ENCODE results near the gene FCRL3.

FCRL3 gene

DNA sequence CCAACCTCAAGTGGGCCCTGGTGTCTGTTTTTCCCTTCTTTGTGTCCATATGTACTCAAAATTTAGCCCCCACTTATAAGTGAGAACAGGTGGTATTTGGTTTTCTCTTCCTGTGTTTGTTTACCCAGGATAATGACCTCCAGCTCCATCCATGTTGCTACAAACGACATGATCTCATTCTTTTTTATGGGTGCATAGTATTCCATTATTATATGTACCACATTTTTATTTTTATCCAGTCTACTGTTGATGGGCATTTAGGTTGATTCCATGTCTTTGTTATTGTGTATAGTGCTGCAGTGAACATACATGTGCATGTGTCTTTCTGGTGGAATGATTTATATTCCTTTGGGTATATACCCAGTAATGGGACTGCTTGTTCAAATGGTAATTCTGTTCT, 27.6 kb downstream of the FCRL3 start:
- DNase-seq, result no peak

DNA sequence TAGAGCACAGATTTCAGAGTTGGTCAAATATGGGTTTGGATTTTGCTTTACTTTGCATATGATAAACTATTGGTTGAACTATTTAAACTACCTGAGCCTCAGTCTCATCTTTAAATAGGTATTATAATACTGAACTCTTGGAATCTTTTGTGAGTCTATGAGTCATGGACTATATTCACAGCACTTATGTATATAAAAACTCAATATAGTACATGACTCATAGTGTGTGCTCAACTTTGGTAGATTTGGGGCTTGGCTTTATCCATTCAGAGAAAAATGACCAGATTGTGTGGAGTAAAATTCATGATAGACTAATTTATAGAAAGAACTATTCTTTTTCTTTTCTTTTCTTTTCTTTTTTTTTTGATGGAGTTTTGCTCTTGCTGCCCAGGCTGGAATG, 28.7 kb downstream of the FCRL3 start:
- DNase-seq, result no peak

DNA sequence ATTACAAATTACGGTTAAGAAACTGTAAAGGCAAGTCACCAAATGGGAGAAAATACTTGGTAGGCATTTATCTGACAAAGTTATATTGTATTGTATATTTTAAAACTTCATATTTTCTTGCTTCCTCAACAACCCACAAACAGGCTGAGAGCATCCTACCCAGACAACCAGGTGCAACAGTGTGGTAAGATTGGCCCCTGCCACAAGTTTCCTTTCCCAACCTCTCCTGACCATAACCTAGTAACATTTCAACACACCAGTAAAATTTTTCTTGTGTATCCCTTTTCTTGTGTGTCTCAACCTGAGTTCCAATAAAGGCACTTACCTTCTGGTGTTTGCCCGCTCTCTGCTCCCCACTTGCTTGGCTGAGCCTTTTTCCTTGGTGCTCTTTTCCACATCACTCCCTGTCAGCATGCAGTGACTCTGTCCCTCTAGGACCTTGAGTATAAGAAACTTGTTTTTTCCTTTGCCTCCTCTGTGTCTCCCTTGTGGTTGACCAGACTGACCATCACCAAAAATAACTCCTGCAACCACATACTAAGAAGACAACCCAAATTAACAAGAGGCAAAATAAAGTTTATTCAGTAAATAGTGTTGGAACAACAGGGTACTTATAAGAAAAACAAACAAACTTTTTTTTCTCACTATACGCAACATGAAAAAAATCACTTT, 40.9 kb downstream of the FCRL3 start:
- no peak for DNase-seq

DNA sequence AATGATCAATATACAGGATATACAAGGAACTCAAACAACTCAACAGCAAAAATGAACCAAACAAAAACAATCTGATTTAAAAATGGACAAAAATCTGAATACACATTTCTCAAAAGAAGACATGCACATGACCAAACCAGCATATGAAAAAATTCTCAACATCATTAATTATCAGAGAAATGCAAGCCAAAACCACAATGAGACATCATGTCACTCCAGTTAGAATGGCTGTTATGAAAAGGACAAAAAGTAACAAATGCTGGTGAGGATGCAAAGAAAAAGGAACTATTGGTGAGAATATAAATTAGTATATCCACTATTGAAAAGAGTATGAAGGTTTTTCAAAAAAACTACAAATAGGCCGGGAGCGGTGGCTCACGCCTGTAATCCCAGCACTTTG, 42.0 kb downstream of the FCRL3 start:
- no peak for DNase-seq

- no peak for DNase-seq
Measured at GRCh38 chr1:157653494-157653873, 47.1 kb downstream of the FCRL3 start.

- DNase-seq, result no peak
Measured at GRCh38 chr1:157652859-157653493, 47.6 kb downstream of the FCRL3 start.

DNA sequence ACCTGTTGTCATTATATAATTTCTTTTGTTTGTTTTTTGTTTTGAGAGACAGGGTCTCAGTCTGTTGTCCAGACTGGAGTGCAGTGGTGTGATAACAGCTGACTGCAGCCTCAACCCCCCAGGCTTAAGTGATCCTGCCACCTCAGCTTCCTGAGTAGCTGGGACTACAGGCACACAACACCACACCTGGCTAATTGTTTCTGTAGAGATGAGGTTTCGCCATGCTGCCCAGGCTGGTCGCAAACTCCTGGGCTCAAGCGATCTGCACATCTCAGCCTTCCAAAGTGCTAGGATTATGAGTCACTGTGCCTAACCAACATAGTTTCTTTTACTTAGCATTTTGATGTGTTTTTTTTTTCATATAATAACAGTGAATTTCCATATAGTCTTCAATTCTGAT, 52.3 kb downstream of the FCRL3 start:
- no peak for DNase-seq

GRCh38 chr1:157646144-157646543, 54.4 kb downstream of the FCRL3 start:
- no peak for DNase-seq

DNA sequence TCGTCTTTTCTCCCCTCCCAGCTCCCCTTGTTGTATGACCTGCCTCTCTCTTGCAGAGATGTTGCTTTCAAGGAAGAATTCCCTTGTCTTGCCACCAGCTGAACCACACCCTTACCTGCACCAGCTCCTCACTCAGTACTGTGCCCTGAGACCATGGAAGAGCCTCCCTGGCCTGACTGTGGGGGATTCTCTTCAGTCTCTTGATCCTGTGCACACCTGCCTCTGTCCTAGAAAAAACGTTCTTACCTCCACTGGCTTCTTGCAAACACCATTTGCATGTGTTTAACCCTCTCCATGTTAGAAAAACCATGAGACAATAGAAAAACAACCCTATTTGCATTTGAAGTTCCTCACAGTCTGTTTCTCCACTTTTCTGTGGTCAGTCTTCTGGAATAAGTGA, 59.4 kb downstream of the FCRL3 start:
- no peak for DNase-seq

- DNase-seq, result no peak
Measured at GRCh38 chr1:157639800-157640199, 60.8 kb downstream of the FCRL3 start.

DNA sequence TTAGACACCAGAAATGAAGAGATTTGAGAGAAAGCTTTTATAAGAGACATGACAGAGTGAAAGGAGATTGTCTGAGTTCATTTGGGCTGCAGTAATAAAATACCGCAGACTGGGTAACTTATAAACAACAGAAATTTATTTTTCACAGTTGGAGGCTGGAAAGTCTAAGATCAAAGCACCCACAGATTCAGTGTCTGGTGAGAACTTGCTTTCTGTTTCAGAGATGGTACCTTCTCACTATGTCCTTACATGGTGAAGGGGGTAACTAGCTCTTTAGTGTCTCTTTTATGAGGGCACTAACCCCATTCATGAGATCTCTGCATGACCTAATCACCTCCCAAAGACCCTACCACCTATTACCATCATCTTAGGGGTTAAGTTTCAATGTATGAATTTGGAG, 71.8 kb downstream of the FCRL3 start:
- DNase-seq, result no peak

All from NCI-H524 treated with DMSO at 0.1 percent for 48 hours (cell line).